Vagina (tissue), 2 donors: ENCODE data around the gene PSMD14.
"Not testable (repeated sequence)": the region's sequence is repeated elsewhere in the genome, so short reads cannot be mapped to it uniquely, and the experiment has no call there.

Experiments used
- POLR2A ChIP-seq, 2 donors: fragments of 450-650 bp; IDR thresholded peaks; one replicate each; pipeline ENCODE4 v1.6.1; 2017; ENCODE audit warnings: antibody characterized with exemption in 2 of 2, mild to moderate bottlenecking in 2 of 2, moderate library complexity in 2 of 2
- TF ChIP-seq, protein P1 (sequence below), 3 experiments: fragments of 450-650 bp in 2 of 3; fragments of 200-600 bp in 1 of 3; sonication (generic) in 1 of 3; IDR thresholded peaks; one replicate each; pipeline ENCODE4 v1.5.1; 2017 to 2019; ENCODE audit warnings: antibody characterized with exemption in 3 of 3, mild to moderate bottlenecking in 2 of 3, moderate library complexity in 2 of 3

DNA sequence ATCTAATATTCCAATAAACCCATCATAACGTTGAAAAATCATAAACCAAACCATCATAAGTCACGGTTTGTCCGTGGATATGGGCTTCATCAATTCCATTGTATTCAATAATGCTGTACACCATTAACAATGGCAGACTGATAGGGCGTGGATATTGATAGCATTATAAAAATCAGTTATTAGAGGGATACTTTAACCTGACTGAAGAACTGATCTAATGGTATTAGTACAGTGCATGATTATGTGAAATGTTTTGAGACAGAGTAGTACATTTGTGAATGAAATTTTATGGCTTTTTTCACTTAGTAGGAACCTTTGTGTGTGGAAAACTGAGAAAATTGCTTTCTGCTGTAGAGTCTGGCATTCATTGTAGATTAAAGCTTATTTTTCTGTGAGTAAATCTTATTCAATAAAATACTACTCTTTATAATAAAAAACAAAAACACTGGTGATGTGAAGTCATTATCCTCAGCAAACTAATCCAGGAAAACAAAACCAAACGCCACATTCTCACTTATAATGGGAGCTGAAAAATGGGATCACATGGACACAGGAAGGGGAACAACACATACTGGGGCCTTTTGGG, 28.9 kb upstream of the PSMD14 start:
- TF ChIP-seq, protein P1, sequence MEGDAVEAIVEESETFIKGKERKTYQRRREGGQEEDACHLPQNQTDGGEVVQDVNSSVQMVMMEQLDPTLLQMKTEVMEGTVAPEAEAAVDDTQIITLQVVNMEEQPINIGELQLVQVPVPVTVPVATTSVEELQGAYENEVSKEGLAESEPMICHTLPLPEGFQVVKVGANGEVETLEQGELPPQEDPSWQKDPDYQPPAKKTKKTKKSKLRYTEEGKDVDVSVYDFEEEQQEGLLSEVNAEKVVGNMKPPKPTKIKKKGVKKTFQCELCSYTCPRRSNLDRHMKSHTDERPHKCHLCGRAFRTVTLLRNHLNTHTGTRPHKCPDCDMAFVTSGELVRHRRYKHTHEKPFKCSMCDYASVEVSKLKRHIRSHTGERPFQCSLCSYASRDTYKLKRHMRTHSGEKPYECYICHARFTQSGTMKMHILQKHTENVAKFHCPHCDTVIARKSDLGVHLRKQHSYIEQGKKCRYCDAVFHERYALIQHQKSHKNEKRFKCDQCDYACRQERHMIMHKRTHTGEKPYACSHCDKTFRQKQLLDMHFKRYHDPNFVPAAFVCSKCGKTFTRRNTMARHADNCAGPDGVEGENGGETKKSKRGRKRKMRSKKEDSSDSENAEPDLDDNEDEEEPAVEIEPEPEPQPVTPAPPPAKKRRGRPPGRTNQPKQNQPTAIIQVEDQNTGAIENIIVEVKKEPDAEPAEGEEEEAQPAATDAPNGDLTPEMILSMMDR (IDR thresholded peaks at IDR 0.05) = not testable (repeated sequence)
- not testable (repeated sequence) for TF ChIP-seq POLR2A (IDR thresholded peaks at IDR 0.05)
